ENCODE measurements around the gene DGCR2. TPM values are rescaled to one million over a fixed set of nuclear protein-coding genes. Genes with fewer than 3 reads are reported as not detected.

Gene DGCR2
- total and polyA plus RNA-seq, 10 of the 15 experiments (the other 5 are each of a cell fraction or from before 2014, with no cell fraction given) = 0.19 to 28.4 (median 16.0) TPM

- TF ChIP-seq CUX1 (IDR thresholded peaks at IDR 0.05; ENCODE audit: insufficient replicate concordance, low read depth, low read length) (no peak), ZNF622 (IDR thresholded peaks at IDR 0.05) (no peak), CHD2 (IDR thresholded peaks at IDR 0.05; ENCODE audit: borderline replicate concordance, low read depth, low read length) (no peak), SMARCA5 (IDR thresholded peaks at IDR 0.05) (no peak), CHD1 (IDR thresholded peaks at IDR 0.05; ENCODE audit: low read depth, low read length) (no peak), MAX (IDR thresholded peaks at IDR 0.05; ENCODE audit: low read depth, low read length) (no peak)
Observed at GRCh38 chr22:19143212-19143611, 21.0 kb upstream of the DGCR2 start (continued).

- no peaks in the 10 kb centered on the region for H4K20me1 ChIP-seq (ENCODE audit: control insufficient read depth, insufficient read depth)
- intact Hi-C loops (cut with micrococcal nuclease; ENCODE audit: unreplicated experiment) = no loop called here
- no peak overlapping the region for H3K9ac ChIP-seq (ENCODE audit: control insufficient read depth, insufficient read depth, low read length)
- peaks cover 13% of the 10 kb centered on the region for H3K79me2 ChIP-seq (ENCODE audit: control insufficient read depth, insufficient read depth, low read length)
- H3K36me3 ChIP-seq (ENCODE audit: control insufficient read depth in 2 of 2, insufficient read depth in 2 of 2, low read length in 1 of 2) = peaks cover 9 to 15% of the 10 kb centered on the region in 2 experiments; a peak in 3 of 4 replicates
- no TSS peak for BruUV-seq (replicated peaks)
- RAD21 ChIA-PET (ENCODE audit: unreplicated experiment) = no interaction called here
- peaks cover 0 to under 1% of the 10 kb centered on the region in 2 experiments; a peak in 1 of 4 replicates for H3K27me3 ChIP-seq (replicated peaks in 1 of 2; ENCODE audit: control insufficient read depth in 2 of 2, insufficient read depth in 2 of 2, low read length in 1 of 2)
- SMC1A ChIA-PET (ENCODE audit: uncharacterized antibody, unreplicated experiment) = no interaction called here
- peaks cover 4% of the 10 kb centered on the region for H3K4me1 ChIP-seq (ENCODE audit: control insufficient read depth, insufficient read depth, low read length)
- POLR2A ChIA-PET = no interaction called here
- H3K27ac ChIP-seq (ENCODE audit: control insufficient read depth, insufficient read depth) = no peak overlapping the region
- no peak overlapping the region for H3K4me2 ChIP-seq (ENCODE audit: control insufficient read depth, insufficient read depth)
- FAIRE-seq (no peak), ATAC-seq (no peak), DNase-seq (ENCODE audit: low read depth, low spot score) (no peak)
- in situ Hi-C loops (cut with MboI) = no loop called here
- H2AFZ ChIP-seq (ENCODE audit: control insufficient read depth, low read depth, low read length) = no peak overlapping the region
- no peaks in the 10 kb centered on the region for H3K9me3 ChIP-seq (replicated peaks; ENCODE audit: control insufficient read depth, insufficient read depth, low read length)
- H3K4me3 ChIP-seq = no peak overlapping the region
- CTCF ChIA-PET = interaction anchor here (1.1 to 3.4 kb wide), 2 partner anchors 37 to 487 kb away, joined by 5 to 24 read pairs; partner anchors contain the start of gene SLC25A1
- WGBS (ENCODE audit: insufficient coverage, insufficient replicate concordance, low lambda C conversion rate, missing lambda C conversion rate) = 99% methylated on average over 9 of the region's 9 CpGs
- TF ChIP-seq NFYB (IDR thresholded peaks at IDR 0.05; ENCODE audit: insufficient read depth, low read depth, low read length) = no peak
- no peak for TF ChIP-seq E2F4 (IDR thresholded peaks at IDR 0.05; ENCODE audit: low read depth, low read length)
- no peak for TF ChIP-seq JUNB (IDR thresholded peaks at IDR 0.05)
- TF ChIP-seq JUND (IDR thresholded peaks at IDR 0.05; ENCODE audit: low read depth, low read length) = no peak
- no peak for TF ChIP-seq ZBTB33 (IDR thresholded peaks at IDR 0.05)
- TF ChIP-seq FOXM1 (IDR thresholded peaks at IDR 0.05; ENCODE audit: low read depth, low read length) = no peak
- no peak for TF ChIP-seq BCL3 (IDR thresholded peaks at IDR 0.05; ENCODE audit: borderline replicate concordance, insufficient read depth, low read depth, low read length, poor library complexity, severe bottlenecking)
Observed at GRCh38 chr22:19142394-19142793, 20.2 kb upstream of the DGCR2 start.
